Activated CD4-positive, alpha-beta T cell treated with anti-CD3 and anti-CD28 coated beads, Interleukin-2, amount 10 ng/mL, durations not matched to agents 7 days and 5 days (primary cell): ENCODE data around the gene SKI. TPM values are rescaled to one million over a fixed set of nuclear protein-coding genes. Genes with fewer than 3 reads are reported as not detected.
A peak's percentile ranks its signal among the peaks of the same experiment; 100 is the strongest.

Source experiments
- CTCF ChIA-PET: fragments of 350-600 bp; sonication (Branson Sonifier 250); formaldehyde crosslinking; loops from one replicate; lab custom pipeline; 2021; ENCODE audit warnings: antibody characterized with exemption; lab: Charles Lee
- POLR2A ChIA-PET: fragments of 350-600 bp; sonication (Branson Sonifier 250); formaldehyde crosslinking; loops from one replicate; lab custom pipeline; 2021; ENCODE audit warnings: antibody characterized with exemption; lab: Charles Lee
- DNase-seq: peaks from one replicate; pipeline ENCODE4 v3.0.0-alpha.2; 2020
- H3K27ac Mint-ChIP-seq: one replicate; pipeline ENCODE4 v1.8.0; 2021; ENCODE audit warnings: mild to moderate bottlenecking, moderate library complexity, mixed read lengths
- H3K27me3 Mint-ChIP-seq: one replicate; pipeline ENCODE4 v1.8.0; 2021; ENCODE audit warnings: mixed read lengths
- H3K36me3 Mint-ChIP-seq: one replicate; pipeline ENCODE4 v1.8.0; 2021; ENCODE audit warnings: low read depth, mixed read lengths
- H3K4me1 Mint-ChIP-seq: one replicate; pipeline ENCODE4 v1.8.0; 2021; ENCODE audit warnings: mixed read lengths
- H3K4me3 Mint-ChIP-seq: one replicate; pipeline ENCODE4 v1.8.0; 2021; ENCODE audit warnings: mild to moderate bottlenecking, moderate library complexity, mixed read lengths
- H3K9me3 Mint-ChIP-seq: one replicate; pipeline ENCODE4 v1.8.0; 2021; ENCODE audit warnings: mixed read lengths
- total RNA-seq, 2 experiments: library from RNA; stranded (reverse); gene quantifications; one replicate each; pipeline ENCODE4 v1.2.3, GENCODE V29; 2021

Gene SKI
- total RNA-seq, 2 experiments from 2014 or later: 60.7 to 62.0 TPM

DNA sequence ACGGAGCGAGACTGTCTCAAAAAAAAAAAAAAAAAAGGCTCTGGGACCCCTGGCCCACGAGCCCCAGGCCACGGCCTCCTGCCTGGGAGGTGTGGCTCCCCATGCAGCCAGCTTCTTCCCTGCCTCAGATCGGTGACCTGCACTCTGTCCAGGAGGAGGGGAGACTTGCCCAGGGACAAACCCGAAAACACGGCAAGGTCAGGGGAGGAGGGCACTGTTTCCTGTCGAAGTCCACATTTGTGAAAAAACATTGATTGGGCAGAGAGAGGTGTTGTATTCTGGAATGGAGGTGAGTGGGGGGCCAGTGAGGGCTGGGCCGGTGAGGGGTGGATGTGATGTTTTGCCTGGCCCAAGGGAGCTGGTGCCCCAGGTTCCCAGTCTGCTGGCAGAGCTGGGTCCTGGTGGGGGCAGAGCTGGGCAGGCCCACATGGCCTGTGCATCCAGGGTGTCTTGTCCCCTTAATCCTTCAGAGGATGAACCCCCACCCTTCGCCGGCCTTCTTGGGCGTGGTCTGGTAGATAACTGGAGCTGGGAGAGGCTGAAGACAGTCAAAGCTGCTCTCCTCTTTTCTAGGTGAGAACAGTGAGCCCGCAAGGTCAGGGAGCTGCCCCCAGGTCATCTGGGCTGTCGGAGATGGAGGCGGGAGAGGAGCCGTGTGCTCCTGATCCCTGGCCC lies 21.2 kb upstream of the SKI start:
- Mint-ChIP-seq H3K27ac (no peak overlapping the region), H3K36me3 (no peaks in the 10 kb centered on the region), H3K9me3 (no peaks in the 10 kb centered on the region), H3K4me3 (no peak overlapping the region), H3K27me3 (no peaks in the 10 kb centered on the region), H3K4me1 (peaks cover 3% of the 10 kb centered on the region)
- DNase-seq: no peak
- ChIA-PET CTCF (interaction anchor here (0.7 to 4.3 kb wide), 5 partner anchors 12 to 174 kb away, joined by 3 to 31 read pairs (median 3); partner anchors contain the start of gene FAAP20), POLR2A (no interaction called here)

DNA sequence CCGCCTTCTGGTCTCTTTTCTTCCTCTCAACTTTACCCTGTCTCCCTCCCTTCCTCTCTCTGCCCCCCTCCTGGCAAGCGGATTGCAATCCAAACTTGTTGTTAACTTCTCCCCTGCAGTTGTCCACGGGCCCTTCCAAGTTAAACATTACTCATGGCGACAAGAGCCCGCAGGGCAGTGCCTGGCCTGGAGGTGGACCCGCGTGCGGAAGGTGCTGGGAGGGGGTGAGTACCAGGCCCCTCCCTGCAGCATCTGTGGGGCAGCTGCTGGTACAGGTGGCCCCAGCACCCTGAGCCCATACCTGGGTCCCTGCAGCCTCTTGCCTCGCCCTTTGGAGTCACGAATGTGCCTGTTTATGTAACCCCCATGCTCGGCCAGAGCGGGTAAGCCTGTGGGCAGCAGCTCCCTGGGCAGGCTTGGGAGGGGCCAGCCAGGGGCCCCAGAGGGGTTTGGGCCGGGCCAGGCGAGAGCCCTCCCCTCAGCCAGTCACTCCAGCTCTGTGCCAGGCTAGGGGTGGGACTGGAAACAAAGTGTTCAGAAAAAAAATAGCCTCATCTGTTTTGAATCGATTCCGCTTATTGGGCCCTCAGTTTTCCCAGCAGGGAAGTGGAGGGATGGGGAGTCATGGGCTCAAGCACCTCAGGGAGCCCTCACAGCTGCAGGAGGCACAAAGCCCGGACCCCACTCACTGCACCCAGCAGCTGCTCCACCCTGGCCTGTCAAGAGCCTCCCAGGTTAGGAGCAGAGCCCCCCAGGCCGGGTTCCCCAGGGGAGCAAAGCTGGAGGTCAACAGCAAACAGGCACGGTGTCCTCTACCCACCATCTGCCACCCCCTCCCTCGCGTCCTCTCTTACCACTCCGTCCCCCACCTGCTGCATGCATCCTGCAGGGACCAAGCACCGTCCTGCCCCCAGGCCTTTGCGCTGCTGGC lies 19.5 kb upstream of the SKI start:
- no peak for DNase-seq
- Mint-ChIP-seq H3K4me3 (no peak overlapping the region), H3K4me1 (peaks cover 8% of the 10 kb centered on the region), H3K27ac (no peak overlapping the region), H3K9me3 (no peaks in the 10 kb centered on the region), H3K27me3 (no peaks in the 10 kb centered on the region), H3K36me3 (no peaks in the 10 kb centered on the region)
- ChIA-PET POLR2A (no interaction called here), CTCF (interaction anchor here (0.9 to 1.4 kb wide), 3 partner anchors 11 to 16 kb away, joined by 3 to 5 read pairs (median 3); partner anchors contain the start of gene FAAP20)

DNA sequence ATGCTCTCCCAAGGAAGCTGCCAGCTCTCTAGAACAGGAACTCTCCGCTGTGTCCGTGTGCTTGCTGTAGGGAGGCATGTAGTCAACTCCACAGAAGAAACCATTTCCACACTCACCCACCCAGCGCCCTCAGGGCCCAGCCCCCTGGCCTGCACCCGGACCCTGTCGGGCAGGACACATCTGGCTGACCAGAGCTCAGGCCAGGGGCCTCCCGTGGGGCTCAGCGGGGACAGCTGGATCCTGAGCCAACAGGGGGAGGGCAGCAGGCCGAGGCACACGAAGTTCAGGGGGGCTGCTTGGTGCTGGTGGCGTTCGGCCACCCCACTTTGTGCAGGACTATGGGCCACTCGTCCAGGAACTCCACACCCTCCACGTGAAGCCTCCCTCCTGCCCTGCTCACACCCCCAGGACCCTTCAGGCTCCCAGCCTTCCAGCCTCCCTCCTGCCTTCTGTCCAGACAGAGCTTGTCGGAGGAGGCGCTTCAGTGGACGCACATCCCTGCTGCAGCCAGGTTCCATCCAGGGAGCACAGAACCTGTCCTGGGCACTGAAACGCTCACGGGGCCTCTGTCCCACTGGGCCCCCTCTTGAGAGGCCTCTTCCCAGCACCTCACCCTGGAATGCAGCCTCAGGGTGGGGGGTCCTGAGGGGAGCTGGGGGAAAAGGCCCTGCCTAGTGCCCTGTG lies 18.6 kb upstream of the SKI start:
- H3K36me3 Mint-ChIP-seq: no peaks in the 10 kb centered on the region
- no peak overlapping the region for H3K27ac Mint-ChIP-seq
- POLR2A ChIA-PET: no interaction called here
- no peak for DNase-seq
- H3K9me3 Mint-ChIP-seq: no peaks in the 10 kb centered on the region
- no peak overlapping the region for H3K4me3 Mint-ChIP-seq
- CTCF ChIA-PET: interaction anchor here (0.7 to 1.4 kb wide), 2 partner anchors 15 to 104 kb away, joined by 3 to 5 read pairs; partner anchors contain the start of gene FAAP20
- H3K27me3 Mint-ChIP-seq: no peaks in the 10 kb centered on the region
- H3K4me1 Mint-ChIP-seq: peaks cover 8% of the 10 kb centered on the region

DNA sequence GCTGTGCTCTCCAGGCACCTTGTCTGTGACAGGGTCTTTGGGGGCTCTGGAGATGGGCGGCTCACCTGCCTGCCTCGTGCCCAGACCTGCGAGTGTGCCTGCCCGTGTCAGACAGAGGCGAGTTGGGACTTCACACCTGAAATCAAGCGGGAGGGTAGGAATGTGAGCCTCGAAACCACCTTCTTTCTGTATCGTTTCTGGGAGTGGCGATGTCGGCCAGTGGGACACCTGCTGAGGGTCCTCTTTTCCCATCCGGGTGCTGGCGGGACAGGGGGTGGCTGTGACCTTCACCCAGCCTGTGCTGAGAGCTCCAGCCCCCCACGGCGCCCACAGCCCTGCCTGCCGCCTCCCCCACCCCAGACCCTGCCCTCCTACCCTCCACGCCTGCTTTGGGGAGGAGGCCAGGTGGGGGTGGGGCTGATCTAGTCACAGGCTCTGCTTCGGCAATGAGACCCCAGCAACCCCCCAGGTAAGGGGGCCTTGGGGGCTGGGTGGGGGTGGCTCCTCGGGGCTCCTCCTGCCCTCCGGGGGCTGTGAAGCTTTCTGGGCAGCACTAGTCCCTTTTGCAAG lies 17.9 kb upstream of the SKI start:
- Mint-ChIP-seq H3K9me3 (no peaks in the 10 kb centered on the region), H3K4me1 (peaks cover 8% of the 10 kb centered on the region), H3K36me3 (no peaks in the 10 kb centered on the region), H3K27me3 (no peaks in the 10 kb centered on the region), H3K27ac (no peak overlapping the region), H3K4me3 (no peak overlapping the region)
- CTCF ChIA-PET: interaction anchor here (0.7 to 1.4 kb wide), 2 partner anchors 15 to 104 kb away, joined by 3 to 5 read pairs; partner anchors contain the start of gene FAAP20
- POLR2A ChIA-PET: no interaction called here
- DNase-seq: no peak

DNA sequence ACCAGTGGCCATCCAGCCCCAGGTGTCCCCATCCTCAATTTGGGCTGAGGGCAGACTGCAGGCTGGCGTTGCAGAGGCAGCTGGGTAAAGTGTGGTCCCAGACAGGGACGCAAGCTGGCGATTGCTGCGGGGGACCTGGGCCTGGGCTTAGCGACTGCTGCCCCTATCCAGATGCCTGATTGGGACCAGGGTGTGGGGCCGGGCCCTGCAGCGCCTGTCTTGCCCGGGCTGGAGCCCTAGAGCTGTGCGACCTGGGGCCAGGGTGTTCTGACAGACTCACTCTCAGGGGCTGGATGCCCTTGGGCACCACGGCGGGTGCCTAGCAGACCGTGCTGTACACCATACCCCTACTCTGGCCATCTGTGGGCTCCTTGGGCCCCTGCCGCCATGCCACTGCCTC lies 17.3 kb upstream of the SKI start:
- no peak overlapping the region for H3K4me3 Mint-ChIP-seq
- ChIA-PET POLR2A (no interaction called here), CTCF (no interaction called here)
- peaks cover 8% of the 10 kb centered on the region for H3K4me1 Mint-ChIP-seq
- H3K36me3 Mint-ChIP-seq: no peaks in the 10 kb centered on the region
- H3K27me3 Mint-ChIP-seq: no peaks in the 10 kb centered on the region
- H3K9me3 Mint-ChIP-seq: no peaks in the 10 kb centered on the region
- DNase-seq: no peak
- H3K27ac Mint-ChIP-seq: no peak overlapping the region

DNA sequence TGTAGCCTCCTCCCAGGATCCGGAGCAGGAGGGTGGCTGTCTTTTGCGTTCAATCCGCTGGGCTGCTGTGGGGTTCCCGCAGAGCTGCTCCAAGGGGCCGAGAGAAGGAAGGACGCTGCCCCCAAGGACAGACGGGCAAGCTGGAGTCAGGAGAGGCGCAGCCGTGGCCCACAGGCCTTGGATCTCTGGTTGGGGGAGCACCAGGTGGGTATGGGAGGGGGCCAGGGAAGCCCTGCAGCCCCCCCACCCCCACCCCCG lies 15.9 kb upstream of the SKI start:
- Mint-ChIP-seq H3K4me3 (no peak overlapping the region), H3K27ac (no peak overlapping the region), H3K36me3 (no peaks in the 10 kb centered on the region), H3K27me3 (no peaks in the 10 kb centered on the region), H3K9me3 (no peaks in the 10 kb centered on the region), H3K4me1 (peaks cover 6% of the 10 kb centered on the region)
- DNase-seq: no peak
- POLR2A ChIA-PET: interaction anchor here (1.0 kb wide), 1 partner anchor 13 kb away, joined by 3 read pairs; no protein-coding TSS in a partner anchor
- CTCF ChIA-PET: interaction anchor here (0.6 to 1.6 kb wide), 3 partner anchors 15 to 1475 kb away, joined by 3 to 6 read pairs (median 4); no protein-coding TSS in a partner anchor

DNA sequence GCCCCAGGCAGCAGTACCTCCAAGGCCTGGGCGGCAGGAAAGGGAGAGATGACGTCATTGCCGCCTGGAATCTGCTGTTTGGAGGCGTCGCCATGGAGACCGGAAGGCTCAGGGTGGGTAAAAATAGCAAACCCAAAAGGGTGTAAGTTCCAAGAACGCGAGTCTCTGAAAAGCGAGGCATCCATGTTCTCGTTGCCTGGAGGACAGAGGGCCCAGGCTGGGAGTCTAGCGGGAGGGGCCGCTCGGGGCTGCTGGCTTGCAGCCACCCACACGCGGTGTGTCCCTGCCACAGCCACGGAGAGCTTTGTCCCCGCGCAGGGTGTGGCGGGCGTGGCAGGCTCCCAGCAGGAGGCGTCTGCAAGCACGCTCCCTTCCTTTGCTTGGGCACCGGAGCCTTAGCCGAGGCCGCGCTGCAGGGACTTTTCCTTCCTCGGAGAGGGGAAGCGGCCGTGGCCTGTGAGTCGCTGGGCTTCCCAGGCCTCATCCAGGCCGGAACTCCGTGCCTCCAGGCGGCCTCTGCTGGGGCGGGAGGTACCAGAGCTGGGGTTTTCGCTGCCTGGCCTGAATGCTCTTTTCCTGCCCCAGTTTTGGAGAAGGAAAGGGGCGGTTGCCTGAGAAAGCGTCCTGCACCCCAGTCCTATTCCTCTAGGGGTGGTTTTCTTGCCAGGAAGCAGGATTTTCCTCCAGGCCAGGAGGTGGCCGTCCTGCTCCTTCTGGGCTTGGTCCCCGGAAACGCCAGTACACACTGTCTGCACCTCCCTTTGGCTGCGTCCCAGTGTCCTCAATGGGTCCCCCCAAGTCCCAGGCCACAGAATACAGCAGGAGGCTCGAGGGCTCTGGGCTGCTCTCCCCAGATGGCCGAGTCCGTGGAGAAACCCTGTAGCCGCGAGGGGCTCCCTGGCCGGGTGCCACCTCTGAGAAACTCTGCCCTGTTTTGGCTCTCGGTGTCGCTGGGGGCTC lies 15.3 kb upstream of the SKI start:
- peak; percentile 72 for DNase-seq
- H3K4me1 Mint-ChIP-seq: peaks cover 6% of the 10 kb centered on the region
- H3K9me3 Mint-ChIP-seq: no peaks in the 10 kb centered on the region
- no peaks in the 10 kb centered on the region for H3K36me3 Mint-ChIP-seq
- H3K4me3 Mint-ChIP-seq: no peak overlapping the region
- peaks cover 1% of the 10 kb centered on the region for H3K27me3 Mint-ChIP-seq
- CTCF ChIA-PET: interaction anchor here (1.3 to 1.6 kb wide), 2 partner anchors 15 to 17 kb away, joined by 4 to 6 read pairs; no protein-coding TSS in a partner anchor
- POLR2A ChIA-PET: interaction anchor here (1.0 kb wide), 1 partner anchor 14 kb away, joined by 3 read pairs; no protein-coding TSS in a partner anchor
- H3K27ac Mint-ChIP-seq: peak overlapping the region; percentile 54

DNA sequence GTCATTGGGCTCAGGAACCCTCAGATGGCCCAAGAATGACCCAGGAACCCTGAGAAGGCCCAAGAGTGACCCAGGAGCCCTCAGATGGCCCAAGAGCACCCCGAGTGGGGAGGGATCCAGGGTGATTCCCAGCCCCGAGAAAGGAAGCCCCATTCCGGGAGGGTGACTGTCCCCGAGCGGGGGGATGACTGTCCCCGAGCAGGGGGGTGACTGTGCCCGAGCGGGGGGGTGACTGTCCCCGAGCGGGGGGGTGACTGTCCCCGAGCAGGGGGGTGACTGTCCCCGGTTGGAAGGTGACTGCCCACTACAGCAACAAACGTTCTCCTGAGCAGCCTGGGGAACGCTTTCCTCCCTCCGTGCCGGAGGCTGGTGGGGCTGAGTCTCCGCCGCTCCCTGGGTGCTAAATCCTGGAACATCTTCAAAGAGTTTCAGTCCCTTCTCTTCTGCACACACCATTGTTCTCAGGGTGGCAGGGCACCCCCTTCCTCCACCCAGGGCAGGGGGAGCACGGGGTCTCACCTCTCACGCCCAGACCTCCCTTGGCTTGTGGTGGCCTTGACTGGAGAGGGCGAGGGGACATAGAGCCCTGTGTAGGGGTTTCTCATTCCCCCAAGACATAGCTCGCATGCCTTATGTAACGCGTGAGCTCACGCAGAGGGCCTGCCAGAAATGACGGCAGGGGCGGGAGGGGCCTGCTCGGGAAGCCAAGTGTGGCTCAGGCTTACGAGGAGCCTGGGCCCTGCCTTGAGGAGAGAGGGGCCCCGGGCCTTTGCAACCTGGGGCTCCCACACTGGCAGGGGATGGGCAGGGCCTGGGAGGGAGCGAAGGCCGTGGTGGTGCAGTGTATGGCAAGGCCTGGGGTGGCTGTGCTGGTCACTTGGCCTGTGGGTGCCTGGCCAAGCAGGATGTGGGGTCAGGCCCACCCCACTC lies 14.3 kb upstream of the SKI start:
- Mint-ChIP-seq H3K27me3 (peaks cover 7% of the 10 kb centered on the region), H3K9me3 (peaks cover 4% of the 10 kb centered on the region), H3K36me3 (no peaks in the 10 kb centered on the region), H3K27ac (peak overlapping the region; percentile 36), H3K4me1 (peaks cover 6% of the 10 kb centered on the region), H3K4me3 (no peak overlapping the region)
- no peak for DNase-seq
- ChIA-PET CTCF (no interaction called here), POLR2A (no interaction called here)

DNA sequence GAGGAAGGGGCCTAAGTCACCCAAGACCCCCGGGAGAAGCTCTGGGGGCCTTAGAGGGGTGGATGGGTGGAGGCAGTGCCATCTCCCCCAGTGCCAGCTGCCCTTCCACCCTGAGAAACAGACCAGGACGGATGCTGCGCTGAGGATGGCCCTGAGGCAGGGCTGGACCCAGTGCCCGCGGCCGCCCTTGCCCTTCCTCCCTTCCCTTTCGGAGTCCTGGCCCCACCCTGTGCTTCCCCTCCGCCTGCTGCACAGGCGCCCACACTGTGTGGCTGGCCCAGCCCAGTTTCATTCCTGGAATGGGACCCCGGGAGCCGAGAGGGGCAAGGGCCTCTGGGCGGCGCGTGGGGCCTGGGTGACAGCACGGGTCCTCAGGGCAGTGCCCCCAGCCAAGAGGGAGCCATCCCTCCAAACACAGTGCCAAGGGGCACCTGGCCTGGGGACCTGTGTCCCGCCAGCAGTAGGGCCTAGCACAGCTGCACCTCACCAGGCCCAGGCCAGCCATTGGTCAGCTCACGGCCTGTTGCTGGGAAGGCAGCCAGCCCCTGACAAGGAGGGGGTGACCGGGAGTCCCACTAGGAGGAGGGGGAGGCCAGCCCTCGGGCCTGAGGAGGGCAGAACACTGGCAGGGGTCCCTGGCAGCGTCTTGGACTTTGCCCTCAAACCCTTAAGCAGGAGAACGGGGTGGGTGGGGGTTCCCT lies 13.4 kb upstream of the SKI start:
- Mint-ChIP-seq H3K27me3 (peaks cover 8% of the 10 kb centered on the region), H3K9me3 (peaks cover 8% of the 10 kb centered on the region), H3K36me3 (no peaks in the 10 kb centered on the region), H3K4me1 (peaks cover 6% of the 10 kb centered on the region), H3K27ac (no peak overlapping the region), H3K4me3 (no peak overlapping the region)
- ChIA-PET CTCF (no interaction called here), POLR2A (no interaction called here)
- DNase-seq: no peak

DNA sequence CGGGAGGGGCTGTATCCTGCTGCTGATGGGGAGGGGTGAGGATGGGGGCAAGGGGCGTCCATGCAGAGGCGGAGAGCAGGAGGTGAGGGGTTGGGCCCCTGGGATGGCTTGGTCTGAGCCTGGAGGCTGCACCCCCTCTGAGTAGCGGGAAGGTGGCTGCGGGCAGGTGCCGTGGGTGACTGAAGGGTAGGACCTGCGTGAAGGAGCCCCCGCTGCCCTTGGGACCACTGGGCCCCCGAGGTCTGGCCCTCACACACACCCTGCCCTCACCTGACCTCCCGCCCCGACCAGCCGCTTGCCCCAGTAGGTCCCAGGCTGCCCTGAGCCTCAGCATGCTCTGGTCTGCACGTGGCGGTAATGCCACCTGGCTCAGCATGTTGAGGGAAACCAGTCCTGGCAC lies 12.8 kb upstream of the SKI start:
- Mint-ChIP-seq H3K27ac (no peak overlapping the region), H3K36me3 (no peaks in the 10 kb centered on the region), H3K4me3 (no peak overlapping the region), H3K4me1 (peaks cover 6% of the 10 kb centered on the region), H3K27me3 (peaks cover 8% of the 10 kb centered on the region), H3K9me3 (peaks cover 8% of the 10 kb centered on the region)
- ChIA-PET CTCF (no interaction called here), POLR2A (no interaction called here)
- DNase-seq: no peak
